IMR-90 (cell line): ENCODE data around the gene CASKIN1. TPM values are rescaled to one million over a fixed set of nuclear protein-coding genes. Genes with fewer than 3 reads are reported as not detected.
A peak's percentile ranks its signal among the peaks of the same experiment; 100 is the strongest.

Source experiments
- ATAC-seq: fragments of 200-7000 bp; cut with Tn5 transposase; 2 replicates; pipeline ENCODE4 v1.9.1; 2020; ENCODE audit warnings: low read depth, mild to moderate bottlenecking, moderate library complexity
- BruUV-seq: library from RNA; stranded (reverse); fragments of 400-500 nt; replicated peaks from 2 replicates; lab custom pipeline; 2021; lab: Mats Ljungman, UMichigan
- CTCF ChIA-PET: fragments of 300-600 bp; formaldehyde crosslinking; extraction: SDS; loops from one replicate; lab custom pipeline; 2021; ENCODE audit warnings: antibody characterized with exemption; lab: Yijun Ruan, JAX
- POLR2A ChIA-PET: fragments of 300-600 bp; sonication (Branson Sonifier 250); formaldehyde crosslinking; loops from one replicate; lab custom pipeline; 2022; ENCODE audit warnings: antibody characterized with exemption; ENCODE audit not compliant: unreplicated experiment; lab: Charles Lee
- DNase-seq: peaks from one replicate; pipeline ENCODE4 v3.0.0; 2013
- H2AFZ ChIP-seq: replicated peaks from 2 replicates; pipeline ENCODE3; 2013; ENCODE audit warnings: low read length, mild to moderate bottlenecking; ENCODE audit not compliant: poor library complexity
- H2AK5ac ChIP-seq: 2 replicates; pipeline ENCODE4 v1.6.1; 2013; ENCODE audit warnings: low read depth, low read length, inconsistent platforms
- H2AK9ac ChIP-seq: replicated peaks from 2 replicates; pipeline ENCODE3; 2013; ENCODE audit warnings: mild to moderate bottlenecking, low read depth, low read length, moderate library complexity; ENCODE audit not compliant: poor library complexity
- H2BK120ac ChIP-seq: 2 replicates; pipeline ENCODE4 v1.6.1; 2013; ENCODE audit warnings: low read depth, low read length, inconsistent platforms
- H2BK15ac ChIP-seq: 3 replicates; pipeline ENCODE4 v1.6.1; 2013; ENCODE audit warnings: low read depth, low read length, inconsistent platforms
- H2BK20ac ChIP-seq: 2 replicates; pipeline ENCODE4 v1.6.1; 2013; ENCODE audit warnings: low read depth, mild to moderate bottlenecking, inconsistent platforms, low read length, moderate library complexity
- H2BK5ac ChIP-seq: 2 replicates; pipeline ENCODE4 v1.6.1; 2013; ENCODE audit warnings: mild to moderate bottlenecking, low read depth, low read length, inconsistent platforms; ENCODE audit not compliant: poor library complexity, severe bottlenecking
- H3K14ac ChIP-seq: replicated peaks from 2 replicates; pipeline ENCODE4 v1.6.1; 2013; ENCODE audit warnings: low read depth, low read length, inconsistent platforms
- H3K18ac ChIP-seq: 2 replicates; pipeline ENCODE4 v1.6.1; 2013; ENCODE audit warnings: low read depth, low read length, control low read depth
- H3K23ac ChIP-seq: 2 replicates; pipeline ENCODE4 v1.6.1; 2013; ENCODE audit warnings: low read depth, low read length, inconsistent platforms
- H3K27ac ChIP-seq: 2 replicates; pipeline ENCODE4 v1.5.1; 2013; ENCODE audit warnings: mild to moderate bottlenecking, control low read depth, low read length; ENCODE audit not compliant: insufficient read depth
- H3K27me3 ChIP-seq: 2 replicates; pipeline ENCODE4 v1.6.1; 2013; ENCODE audit warnings: low read length; ENCODE audit not compliant: control insufficient read depth, insufficient read depth
- H3K36me3 ChIP-seq: 2 replicates; pipeline ENCODE4 v1.6.1; 2013; ENCODE audit warnings: low read length, mixed read lengths; ENCODE audit not compliant: control insufficient read depth, insufficient read depth
- H3K4ac ChIP-seq: 2 replicates; pipeline ENCODE4 v1.6.1; 2013; ENCODE audit warnings: low read depth, low read length, inconsistent platforms
- H3K4me1 ChIP-seq: 2 replicates; pipeline ENCODE4 v1.6.1; 2013; ENCODE audit warnings: low read length, mixed read lengths; ENCODE audit not compliant: control insufficient read depth, insufficient read depth
- H3K4me2 ChIP-seq: 2 replicates; pipeline ENCODE4 v1.6.1; 2013; ENCODE audit warnings: low read depth, mild to moderate bottlenecking, control low read depth, low read length, moderate library complexity
- H3K4me3 ChIP-seq: 2 replicates; pipeline ENCODE4 v1.5.1; 2013; ENCODE audit warnings: low read depth, mild to moderate bottlenecking, control low read depth, low read length, moderate library complexity; ENCODE audit not compliant: insufficient read depth
- H3K56ac ChIP-seq: 2 replicates; pipeline ENCODE4 v1.6.1; 2013; ENCODE audit warnings: low read length, inconsistent platforms; ENCODE audit not compliant: insufficient read depth; ENCODE audit errors: extremely low read depth
- H3K79me1 ChIP-seq, 2 experiments: 2 replicates each; pipeline ENCODE4 v1.6.1; 2013; ENCODE audit warnings: low read length in 2 of 2, inconsistent platforms in 1 of 2, low read depth in 1 of 2
- H3K9ac ChIP-seq: 2 replicates; pipeline ENCODE4 v1.6.1; 2013; ENCODE audit warnings: low read depth, low read length, control low read depth
- H3K9me1 ChIP-seq: 2 replicates; pipeline ENCODE4 v1.6.1; 2013; ENCODE audit warnings: low read length, inconsistent platforms; ENCODE audit not compliant: insufficient read depth
- H3K9me3 ChIP-seq: 2 replicates; pipeline ENCODE4 v1.6.1; 2013; ENCODE audit warnings: low read length; ENCODE audit not compliant: control insufficient read depth, insufficient read depth
- H4K20me1 ChIP-seq: 2 replicates; pipeline ENCODE4 v1.6.1; 2013; ENCODE audit warnings: low read length, inconsistent platforms; ENCODE audit not compliant: insufficient read depth
- H4K5ac ChIP-seq: 2 replicates; pipeline ENCODE4 v1.6.1; 2013; ENCODE audit warnings: mild to moderate bottlenecking, low read depth, low read length, control low read depth
- H4K8ac ChIP-seq, 2 experiments: 2 replicates each; pipeline ENCODE4 v1.6.1; 2013; ENCODE audit warnings: low read depth in 2 of 2, low read length in 2 of 2, control low read depth in 1 of 2, inconsistent platforms in 1 of 2
- H4K91ac ChIP-seq: 2 replicates; pipeline ENCODE4 v1.6.1; 2013; ENCODE audit warnings: low read depth, low read length, inconsistent platforms; ENCODE audit not compliant: insufficient read depth
- BHLHE40 ChIP-seq: fragments of 150-350 bp; IDR thresholded peaks from 2 replicates; pipeline ENCODE4 v1.6.1; 2016; ENCODE audit warnings: mild to moderate bottlenecking, low read depth, low read length
- CEBPB ChIP-seq: IDR thresholded peaks from 2 replicates; pipeline ENCODE4 v1.6.1; 2012; ENCODE audit warnings: low read depth, low read length, improper control_type of control experiment
- CHD1 ChIP-seq: IDR thresholded peaks from 2 replicates; pipeline ENCODE4 v1.6.1; 2012; ENCODE audit warnings: low read depth, low read length, improper control_type of control experiment
- CTCF ChIP-seq: conservative IDR thresholded peaks from 2 replicates; pipeline ENCODE4 v1.5.1; 2012; ENCODE audit warnings: mild to moderate bottlenecking, low read depth, low read length, improper control_type of control experiment
- ELK1 ChIP-seq: fragments of 150-350 bp; IDR thresholded peaks from 2 replicates; pipeline ENCODE4 v1.6.1; 2016; ENCODE audit warnings: low read depth, mild to moderate bottlenecking, low read length, moderate library complexity, borderline replicate concordance
- FOS ChIP-seq: fragments of 150-350 bp; IDR thresholded peaks from 2 replicates; pipeline ENCODE4 v1.6.1; 2016; ENCODE audit warnings: low read depth, low read length
- MAFK ChIP-seq: IDR thresholded peaks from 2 replicates; pipeline ENCODE4 v1.6.1; 2012; ENCODE audit warnings: low read depth, low read length, improper control_type of control experiment
- MAZ ChIP-seq: IDR thresholded peaks from 2 replicates; pipeline ENCODE4 v1.6.1; 2012; ENCODE audit warnings: low read depth, mild to moderate bottlenecking, low read length, improper control_type of control experiment, moderate library complexity, borderline replicate concordance
- MXI1 ChIP-seq: IDR thresholded peaks from 2 replicates; pipeline ENCODE4 v1.6.1; 2012; ENCODE audit warnings: low read depth, mild to moderate bottlenecking, low read length, moderate library complexity, borderline replicate concordance
- NFE2L2 ChIP-seq: fragments of 150-350 bp; IDR thresholded peaks from 2 replicates; pipeline ENCODE4 v1.6.1; 2016; ENCODE audit warnings: low read depth, mild to moderate bottlenecking, low read length
- POLR2A ChIP-seq: IDR thresholded peaks from 2 replicates; pipeline ENCODE4 v1.6.1; 2012; ENCODE audit warnings: mild to moderate bottlenecking, low read depth, low read length
- RAD21 ChIP-seq: IDR thresholded peaks from 2 replicates; pipeline ENCODE4 v1.6.1; 2012; ENCODE audit warnings: low read length, improper control_type of control experiment
- RCOR1 ChIP-seq: IDR thresholded peaks from 2 replicates; pipeline ENCODE4 v1.6.1; 2012; ENCODE audit warnings: mild to moderate bottlenecking, low read length, improper control_type of control experiment; ENCODE audit not compliant: insufficient replicate concordance
- RFX5 ChIP-seq: IDR thresholded peaks from 2 replicates; pipeline ENCODE4 v1.8.0; 2012; ENCODE audit warnings: low read depth, mild to moderate bottlenecking, low read length, moderate library complexity
- SMC3 ChIP-seq: fragments of 150-350 bp; IDR thresholded peaks from 2 replicates; pipeline ENCODE4 v1.6.1; 2016; ENCODE audit warnings: low read depth, mild to moderate bottlenecking, antibody characterized with exemption, low read length, moderate library complexity
- USF2 ChIP-seq: fragments of 150-350 bp; IDR thresholded peaks from 2 replicates; pipeline ENCODE4 v1.6.1; 2017; ENCODE audit warnings: mild to moderate bottlenecking, antibody characterized with exemption, low read length, low read depth
- WGBS, 2 experiments: methylation state at CpG; one replicate each; pipeline versions ENCODE4 v1.1.5 to v1.1.7; 2013; ENCODE audit warnings: missing lambda C conversion rate in 2 of 2; ENCODE audit not compliant: insufficient read length in 1 of 2; ENCODE audit errors: extremely low coverage in 2 of 2; 5-methylcytosine and 5-hydroxymethylcytosine counted together
- dilution Hi-C: fragments of 300-500 bp; cut with HindIII; formaldehyde crosslinking; loops from one replicate; pipeline ENCODE4 v1.14.3; 2018; ENCODE audit warnings: low sequenced_read_pairs; ENCODE audit not compliant: unreplicated experiment
- in situ Hi-C: fragments of 300-500 bp; cut with MboI; formaldehyde crosslinking; loops from 3 replicates; pipeline ENCODE4 v1.14.3; 2019; ENCODE audit warnings: low sequenced_read_pairs, inconsistent platforms, mixed read lengths
- intact Hi-C: fragments of 100-400 bp; cut with micrococcal nuclease; formaldehyde crosslinking; loops from 2 replicates; pipeline ENCODE4 v1.10.0; 2022
- polyA plus RNA-seq, 3 experiments: library from polyadenylated mRNA; depleted of rRNA; stranded (reverse); fragments of >200 nt; gene quantifications; 2 replicates each; pipeline ENCODE4 v1.2.3, GENCODE V29; 2012; ENCODE audit warnings: low replicate concordance in 1 of 3
- total RNA-seq: library from RNA; depleted of rRNA; stranded (reverse); fragments of >200 nt; gene quantifications from 2 replicates; pipeline ENCODE4 v1.2.3, GENCODE V29; 2012

The CASKIN1 gene
- total and polyA plus RNA-seq, 2 of the 4 experiments (the other 2 are of a cell fraction): 0.05 TPM; not detected in 1

- no TSS peak for BruUV-seq
- Histone ChIP-seq H4K20me1 (peaks cover 5% of the 10 kb centered on the region; the same call in 1 of the 2 replicates), H2AK9ac (peak overlapping the region; percentile 100), H3K4me3 (peak overlapping the region; percentile 92; the same call in 1 of the 2 replicates), H3K79me1 (peaks cover 13 to 24% of the 10 kb centered on the region in 2 experiments), H3K27me3 (0 out of 2 replicates have a peak, but pooled peaks cover 2% of the 10 kb centered on the region), H3K23ac (peak overlapping the region; percentile 87), H2AFZ (peak overlapping the region; percentile 100), H2AK5ac (peak overlapping the region; percentile 98), H3K4me2 (peak overlapping the region; percentile 91), H4K8ac (peak overlapping the region; percentile 91 to 99; a peak in 2 of 4 replicates), H3K36me3 (peaks cover 25% of the 10 kb centered on the region; the same call in 1 of the 2 replicates), H3K14ac (peak overlapping the region; percentile 97; the same call in 1 of the 2 replicates), H3K4me1 (peaks cover 7% of the 10 kb centered on the region), H4K5ac (no peak overlapping the region), H3K56ac (no peak overlapping the region), H2BK5ac (no peak overlapping the region), H3K27ac (peak overlapping the region; percentile 14), H2BK120ac (no peak overlapping the region), H3K18ac (no peak overlapping the region), H2BK20ac (no peak overlapping the region), H3K4ac (peak overlapping the region; percentile 98), H3K9me3 (no peaks in the 10 kb centered on the region), H4K91ac (peak overlapping the region; percentile 69), H3K9me1 (peaks cover 6% of the 10 kb centered on the region; the same call in 1 of the 2 replicates), H2BK15ac (no peak overlapping the region), H3K9ac (peak overlapping the region; percentile 73)
- ChIA-PET POLR2A (no interaction called here), CTCF (no interaction called here)
- no peak for ATAC-seq
- intact Hi-C loops (no loop called here), in situ Hi-C loops (no loop called here), dilution Hi-C loops (no loop called here)
- 80% methylated on average over 2 of the region's 18 CpGs; no CpG with 5 or more reads in 1 of the 2 experiments for WGBS, 2 experiments
- TF ChIP-seq MAFK: no peak
- no peak for TF ChIP-seq NFE2L2
- no peak for TF ChIP-seq RAD21
- TF ChIP-seq MXI1: no peak
- TF ChIP-seq CTCF: no peak
- no peak for TF ChIP-seq BHLHE40
- TF ChIP-seq POLR2A: no peak
- TF ChIP-seq FOS: no peak
- no peak for TF ChIP-seq ELK1
- TF ChIP-seq SMC3: no peak
- no peak for TF ChIP-seq USF2
- no peak for TF ChIP-seq CHD1
- no peak for TF ChIP-seq RFX5
- TF ChIP-seq CEBPB: no peak
- no peak for TF ChIP-seq MAZ
- no peak for TF ChIP-seq RCOR1
- DNase-seq: no peak
Observed at GRCh38 chr16:2206420-2206779, 10.0 kb upstream of the CASKIN1 start.
